Measurements from ENCODE around the gene YDJC. TPM values are rescaled to one million over a fixed set of nuclear protein-coding genes. Genes with fewer than 3 reads are reported as not detected.

The YDJC gene
- polyA plus RNA-seq, 4 donors, result 34.5 to 46.7 (median 42.2) TPM

DNA sequence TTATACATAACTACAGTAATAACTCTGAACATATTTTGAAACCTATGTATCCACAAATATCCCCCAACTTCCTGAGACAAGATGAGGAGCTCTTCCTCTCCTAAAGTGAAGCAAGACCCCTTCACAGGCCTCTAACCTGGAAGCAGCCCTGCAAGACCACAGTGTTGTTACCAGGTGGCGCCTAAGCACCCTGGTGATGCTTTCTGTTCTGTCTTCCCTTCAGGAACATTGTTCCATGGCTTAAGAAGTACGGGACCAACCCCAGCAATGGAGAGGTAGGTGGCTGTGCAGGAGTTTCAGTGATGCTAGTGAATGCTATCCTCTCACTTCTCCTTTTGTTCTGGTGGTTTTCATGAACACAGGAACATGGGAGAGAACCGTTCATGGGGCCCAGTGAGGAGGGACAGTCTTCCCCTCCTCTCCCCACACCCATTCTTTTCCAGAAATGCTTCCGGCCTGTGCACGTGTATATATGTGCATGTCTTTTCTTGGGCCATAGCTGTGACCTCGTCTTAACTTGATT, 42.3 kb upstream of the YDJC start:
- FAIRE-seq (no peak), DNase-seq (no peak)
- Histone ChIP-seq H3K36me3 (ENCODE audit: control insufficient read depth in 3 of 3, insufficient read depth in 2 of 3, low read depth in 1 of 3, low read length in 3 of 3) (peaks cover 19 to 68% (median 22%) of the 10 kb centered on the region in 3 donors), H3K27ac (ENCODE audit: low read depth in 1 of 3, low read length in 2 of 3) (no peak overlapping the region), H3K9me3 (ENCODE audit: control insufficient read depth in 2 of 2, insufficient read depth in 1 of 2, low read depth in 1 of 2, low read length in 1 of 2) (peaks cover 0 to 3% of the 10 kb centered on the region in 2 donors), H3K4me1 (ENCODE audit: control insufficient read depth in 3 of 3, insufficient read depth in 2 of 3, low read depth in 1 of 3, low read length in 2 of 3) (peaks cover 0 to 3% (median 0%) of the 10 kb centered on the region in 3 donors), H3K27me3 (ENCODE audit: control insufficient read depth in 3 of 3, insufficient read depth in 3 of 3, low read length in 3 of 3) (no peaks in the 10 kb centered on the region), H3K4me3 (ENCODE audit: low read depth in 1 of 3, low read length in 3 of 3) (no peak overlapping the region)
- 84 to 93% (median 93%) methylated on average over 5 to 6 of the region's 6 CpGs for WGBS, 3 donors

DNA sequence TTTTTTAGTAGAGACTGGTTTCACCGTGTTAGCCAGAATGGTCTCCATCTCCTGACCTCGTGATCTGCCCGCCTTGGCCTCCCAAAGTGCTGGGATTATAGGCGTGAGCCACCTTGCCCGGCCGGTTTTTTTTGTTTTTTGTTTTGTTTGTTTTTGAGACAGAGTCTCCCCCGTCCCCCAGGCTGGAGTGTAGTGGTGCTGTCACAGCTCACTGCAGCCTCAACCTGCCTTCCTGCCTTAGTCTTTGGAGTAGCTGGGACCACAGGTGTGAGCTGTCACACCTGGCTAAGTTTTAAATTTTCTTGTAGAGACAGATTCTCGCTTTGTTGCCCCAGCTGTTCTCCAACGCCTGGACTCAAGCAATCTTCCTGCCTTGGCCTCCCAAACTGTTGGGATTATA, 39.2 kb upstream of the YDJC start:
- H3K4me3 ChIP-seq (ENCODE audit: low read depth in 1 of 3, low read length in 3 of 3), result no peak overlapping the region
- WGBS, 3 donors, result 51 to 78% (median 56%) methylated on average over 8 to 9 of the region's 9 CpGs
- peaks cover 13 to 48% (median 14%) of the 10 kb centered on the region in 3 donors for H3K36me3 ChIP-seq (ENCODE audit: control insufficient read depth in 3 of 3, insufficient read depth in 2 of 3, low read depth in 1 of 3, low read length in 3 of 3)
- DNase-seq (no peak), FAIRE-seq (no peak)
- no peaks in the 10 kb centered on the region for H3K27me3 ChIP-seq (ENCODE audit: control insufficient read depth in 3 of 3, insufficient read depth in 3 of 3, low read length in 3 of 3)
- no peaks in the 10 kb centered on the region for H3K9me3 ChIP-seq (ENCODE audit: control insufficient read depth in 2 of 2, insufficient read depth in 1 of 2, low read depth in 1 of 2, low read length in 1 of 2)
- H3K27ac ChIP-seq (ENCODE audit: low read depth in 1 of 3, low read length in 2 of 3), result peak overlapping the region in 1 of 3 donors; percentile 56
- H3K4me1 ChIP-seq (ENCODE audit: control insufficient read depth in 3 of 3, insufficient read depth in 2 of 3, low read depth in 1 of 3, low read length in 2 of 3), result peaks cover 0 to 7% (median 0%) of the 10 kb centered on the region in 3 donors

DNA sequence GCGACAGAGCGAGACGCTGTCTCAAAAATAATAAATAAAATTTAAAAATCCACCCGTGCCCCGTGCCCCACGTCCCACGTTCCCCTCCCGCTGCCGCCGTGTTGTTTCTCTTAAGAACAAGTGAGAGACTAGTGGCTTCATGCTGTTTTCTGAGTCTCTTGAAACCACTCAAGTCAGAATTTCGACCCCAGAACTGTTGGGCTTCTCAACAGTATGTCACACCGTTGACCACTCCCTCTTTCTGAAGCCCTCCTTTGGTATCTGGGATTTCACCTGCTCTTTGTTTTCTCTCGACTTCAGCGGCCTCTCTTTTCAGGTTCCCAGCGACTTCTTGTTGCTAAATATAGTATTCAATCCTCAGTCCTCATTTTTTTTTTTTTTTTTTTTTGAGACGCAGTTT, 37.0 kb upstream of the YDJC start:
- peak overlapping the region; percentile 45 to 99 (median 96) for H3K27ac ChIP-seq (ENCODE audit: low read depth in 1 of 3, low read length in 2 of 3)
- H3K4me3 ChIP-seq (ENCODE audit: low read depth in 1 of 3, low read length in 3 of 3), result peak overlapping the region in 2 of 3 donors; percentile 66 to 89
- 44 to 47% (median 46%) methylated on average over 15 to 16 of the region's 16 CpGs for WGBS, 3 donors
- no peak for FAIRE-seq
- DNase-seq, result peak in 1 of 2 donors; percentile 29
- H3K27me3 ChIP-seq (ENCODE audit: control insufficient read depth in 3 of 3, insufficient read depth in 3 of 3, low read length in 3 of 3), result no peaks in the 10 kb centered on the region
- peaks cover 6 to 26% (median 7%) of the 10 kb centered on the region in 3 donors for H3K36me3 ChIP-seq (ENCODE audit: control insufficient read depth in 3 of 3, insufficient read depth in 2 of 3, low read depth in 1 of 3, low read length in 3 of 3)
- H3K9me3 ChIP-seq (ENCODE audit: control insufficient read depth in 2 of 2, insufficient read depth in 1 of 2, low read depth in 1 of 2, low read length in 1 of 2), result no peaks in the 10 kb centered on the region
- peaks cover 0 to 7% (median 0%) of the 10 kb centered on the region in 3 donors for H3K4me1 ChIP-seq (ENCODE audit: control insufficient read depth in 3 of 3, insufficient read depth in 2 of 3, low read depth in 1 of 3, low read length in 2 of 3)

DNA sequence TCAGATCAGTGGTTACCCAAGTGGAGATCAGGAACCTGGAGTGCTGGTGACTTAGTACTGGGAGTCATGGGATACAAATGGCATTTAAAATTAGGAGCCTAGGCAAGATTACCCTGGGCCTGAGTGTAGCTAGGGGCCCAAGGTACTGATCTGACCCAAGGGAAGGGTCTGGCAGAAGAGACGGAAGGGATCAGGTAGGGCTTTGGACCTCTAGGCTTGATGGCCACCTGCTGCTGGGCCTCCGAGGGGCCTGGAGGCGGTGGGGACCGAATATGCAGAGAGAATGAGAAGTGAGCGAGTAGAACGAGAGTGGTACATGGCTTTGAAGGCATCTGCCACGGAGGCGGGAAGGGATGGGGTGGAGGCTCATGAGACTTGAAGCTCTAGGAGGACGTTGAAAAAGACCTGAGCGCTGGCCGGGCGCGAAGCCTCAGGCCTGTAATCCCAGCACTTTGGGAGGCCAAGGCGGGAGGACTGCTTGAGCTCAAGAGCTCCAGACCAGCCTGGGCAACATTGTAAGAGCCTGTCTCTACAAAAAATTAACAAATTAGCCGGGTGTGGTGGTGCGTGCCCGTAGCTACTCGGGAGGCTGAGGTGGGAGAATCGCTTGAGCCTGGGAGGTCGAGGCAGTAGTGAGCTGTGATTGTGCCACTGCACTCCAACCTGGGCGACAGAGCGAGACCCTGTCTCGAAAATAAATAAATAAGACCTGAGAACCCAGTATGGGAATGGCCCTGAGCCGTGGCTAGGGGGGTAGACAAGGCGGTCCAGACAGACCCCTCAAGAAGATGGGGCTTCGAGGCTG, 35.4 kb upstream of the YDJC start:
- Histone ChIP-seq H3K9me3 (ENCODE audit: control insufficient read depth in 2 of 2, insufficient read depth in 1 of 2, low read depth in 1 of 2, low read length in 1 of 2) (no peaks in the 10 kb centered on the region), H3K27me3 (ENCODE audit: control insufficient read depth in 3 of 3, insufficient read depth in 3 of 3, low read length in 3 of 3) (no peaks in the 10 kb centered on the region), H3K36me3 (ENCODE audit: control insufficient read depth in 3 of 3, insufficient read depth in 2 of 3, low read depth in 1 of 3, low read length in 3 of 3) (peaks cover 0 to 13% (median 0%) of the 10 kb centered on the region in 3 donors), H3K27ac (ENCODE audit: low read depth in 1 of 3, low read length in 2 of 3) (peak overlapping the region; percentile 88 to 99 (median 96)), H3K4me1 (ENCODE audit: control insufficient read depth in 3 of 3, insufficient read depth in 2 of 3, low read depth in 1 of 3, low read length in 2 of 3) (peaks cover 0 to 7% (median 0%) of the 10 kb centered on the region in 3 donors), H3K4me3 (ENCODE audit: low read depth in 1 of 3, low read length in 3 of 3) (peak overlapping the region; percentile 4 to 89 (median 66))
- FAIRE-seq, result no peak
- WGBS, 3 donors, result 72 to 75% (median 73%) methylated on average over 25 to 26 of the region's 26 CpGs
- no peak for DNase-seq

DNA sequence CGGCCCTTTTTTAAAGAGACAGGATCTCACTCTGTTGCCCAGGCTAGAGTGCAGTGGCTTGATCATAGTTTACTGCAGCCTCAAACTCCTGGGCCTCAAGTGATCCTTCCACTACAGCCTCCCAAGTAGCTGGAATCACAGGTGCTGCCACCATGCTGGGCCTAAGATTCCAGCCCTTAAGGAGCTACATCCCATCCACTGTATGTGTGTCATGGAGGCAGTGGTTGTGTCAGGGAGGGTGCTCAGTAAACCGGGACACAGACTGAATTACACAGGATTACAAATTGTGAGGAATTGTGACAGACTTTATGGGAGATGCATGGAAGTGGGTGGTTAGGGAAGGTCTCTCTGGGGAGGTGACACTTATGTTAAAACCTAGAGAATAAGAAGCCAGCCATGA, 33.9 kb upstream of the YDJC start:
- FAIRE-seq, result no peak

DNA sequence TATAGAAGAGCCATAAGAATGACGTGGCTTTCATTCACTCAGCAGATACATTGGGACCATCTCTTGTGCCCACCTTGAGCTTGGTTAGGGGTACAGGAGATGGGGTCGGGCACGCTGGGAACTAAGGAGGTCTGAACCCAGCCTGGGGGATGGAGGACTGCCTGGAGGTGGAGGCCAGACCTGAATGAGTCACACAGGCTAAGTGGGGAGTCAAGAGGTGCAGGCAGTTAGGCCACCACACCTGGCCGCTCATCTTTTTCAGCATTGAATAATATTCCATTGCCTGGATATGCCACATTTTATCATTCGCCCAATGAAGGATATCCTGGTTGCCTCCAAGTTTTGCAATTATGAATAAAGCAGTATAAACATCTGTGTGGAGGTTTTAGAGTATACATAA, 32.2 kb upstream of the YDJC start:
- H3K4me3 ChIP-seq (ENCODE audit: low read depth in 1 of 3, low read length in 3 of 3), result no peak overlapping the region
- 93 to 97% (median 95%) methylated on average over 5 of the region's 5 CpGs for WGBS, 3 donors
- H3K27ac ChIP-seq (ENCODE audit: low read depth in 1 of 3, low read length in 2 of 3), result no peak overlapping the region
- H3K36me3 ChIP-seq (ENCODE audit: control insufficient read depth in 3 of 3, insufficient read depth in 2 of 3, low read depth in 1 of 3, low read length in 3 of 3), result no peaks in the 10 kb centered on the region
- DNase-seq (no peak), FAIRE-seq (no peak)
- peaks cover 0 to 11% (median 0%) of the 10 kb centered on the region in 3 donors for H3K4me1 ChIP-seq (ENCODE audit: control insufficient read depth in 3 of 3, insufficient read depth in 2 of 3, low read depth in 1 of 3, low read length in 2 of 3)
- H3K27me3 ChIP-seq (ENCODE audit: control insufficient read depth in 3 of 3, insufficient read depth in 3 of 3, low read length in 3 of 3), result no peaks in the 10 kb centered on the region
- no peaks in the 10 kb centered on the region for H3K9me3 ChIP-seq (ENCODE audit: control insufficient read depth in 2 of 2, insufficient read depth in 1 of 2, low read depth in 1 of 2, low read length in 1 of 2)

More for the DNA sequence above, 33.9 kb upstream of the YDJC start:
- Histone ChIP-seq H3K9me3 (ENCODE audit: control insufficient read depth in 2 of 2, insufficient read depth in 1 of 2, low read depth in 1 of 2, low read length in 1 of 2) (no peaks in the 10 kb centered on the region), H3K36me3 (ENCODE audit: control insufficient read depth in 3 of 3, insufficient read depth in 2 of 3, low read depth in 1 of 3, low read length in 3 of 3) (peaks cover 0 to 8% (median 0%) of the 10 kb centered on the region in 3 donors), H3K27ac (ENCODE audit: low read depth in 1 of 3, low read length in 2 of 3) (no peak overlapping the region), H3K27me3 (ENCODE audit: control insufficient read depth in 3 of 3, insufficient read depth in 3 of 3, low read length in 3 of 3) (no peaks in the 10 kb centered on the region), H3K4me1 (ENCODE audit: control insufficient read depth in 3 of 3, insufficient read depth in 2 of 3, low read depth in 1 of 3, low read length in 2 of 3) (peaks cover 0 to 4% (median 0%) of the 10 kb centered on the region in 3 donors), H3K4me3 (ENCODE audit: low read depth in 1 of 3, low read length in 3 of 3) (no peak overlapping the region)
- 88 to 90% (median 89%) methylated on average over 2 of the region's 2 CpGs for WGBS, 3 donors
- DNase-seq, result no peak

DNA sequence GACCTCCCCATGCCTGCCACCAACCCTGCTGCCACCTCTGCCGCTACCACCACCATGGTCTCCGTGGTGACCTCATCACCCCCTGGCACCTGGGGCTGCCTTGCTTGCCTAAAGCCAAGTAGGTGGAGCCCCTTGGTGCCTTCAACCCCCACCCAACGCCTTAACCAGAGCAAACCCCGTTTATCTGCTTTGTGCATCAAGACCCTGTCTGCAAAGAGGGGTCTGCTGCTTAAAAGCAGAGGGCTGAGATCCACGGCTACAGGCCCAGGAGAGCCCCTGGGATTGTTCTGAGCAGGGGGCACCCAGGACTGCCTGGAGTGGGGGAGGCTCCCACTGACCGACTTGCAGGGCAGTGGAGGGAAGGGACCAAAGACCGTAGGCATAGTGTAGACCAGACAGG, 31.1 kb upstream of the YDJC start:
- WGBS, 3 donors, result 68 to 79% (median 76%) methylated on average over 7 of the region's 7 CpGs

DNA sequence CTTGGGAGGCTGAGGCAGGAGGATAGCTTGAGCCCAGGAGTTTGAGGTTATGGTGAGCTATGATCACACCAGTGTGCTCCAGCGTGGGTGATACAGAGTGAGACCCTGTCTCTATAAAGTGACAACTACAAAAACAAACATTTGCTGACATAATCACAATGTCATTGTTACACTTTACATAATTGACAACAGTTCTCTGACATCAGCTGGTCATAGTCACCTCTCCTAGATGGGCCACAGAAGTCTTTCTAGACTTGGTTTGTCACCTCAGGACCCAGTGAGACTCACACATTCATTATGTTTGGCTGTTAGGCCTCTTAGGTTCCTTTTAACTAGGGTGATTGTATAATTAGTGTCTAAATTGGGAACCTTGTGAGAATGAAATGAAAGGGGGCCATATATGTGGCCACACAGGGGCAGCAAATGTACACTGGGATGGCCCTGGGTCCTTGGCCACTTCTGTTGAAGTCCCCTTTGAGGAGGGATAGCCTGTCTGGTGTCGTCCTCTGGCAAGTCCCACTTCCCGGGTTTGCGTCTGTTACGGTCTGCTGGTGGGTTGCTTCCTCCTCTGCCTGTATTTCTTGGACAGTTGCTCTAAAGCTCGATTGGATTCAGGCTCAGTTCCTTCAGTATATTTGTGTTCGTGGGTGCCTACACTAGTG, 30.2 kb upstream of the YDJC start:
- 83 to 89% (median 84%) methylated on average over 7 of the region's 7 CpGs for WGBS, 3 donors
- no peaks in the 10 kb centered on the region for H3K36me3 ChIP-seq (ENCODE audit: control insufficient read depth in 3 of 3, insufficient read depth in 2 of 3, low read depth in 1 of 3, low read length in 3 of 3)

More for the DNA sequence above, 31.1 kb upstream of the YDJC start:
- FAIRE-seq (no peak), DNase-seq (no peak)
- no peaks in the 10 kb centered on the region for H3K9me3 ChIP-seq (ENCODE audit: control insufficient read depth in 2 of 2, insufficient read depth in 1 of 2, low read depth in 1 of 2, low read length in 1 of 2)
- no peak overlapping the region for H3K4me3 ChIP-seq (ENCODE audit: low read depth in 1 of 3, low read length in 3 of 3)
- H3K4me1 ChIP-seq (ENCODE audit: control insufficient read depth in 3 of 3, insufficient read depth in 2 of 3, low read depth in 1 of 3, low read length in 2 of 3), result peaks cover 0 to 11% (median 0%) of the 10 kb centered on the region in 3 donors
- H3K27ac ChIP-seq (ENCODE audit: low read depth in 1 of 3, low read length in 2 of 3), result no peak overlapping the region
- H3K27me3 ChIP-seq (ENCODE audit: control insufficient read depth in 3 of 3, insufficient read depth in 3 of 3, low read length in 3 of 3), result no peaks in the 10 kb centered on the region
- no peaks in the 10 kb centered on the region for H3K36me3 ChIP-seq (ENCODE audit: control insufficient read depth in 3 of 3, insufficient read depth in 2 of 3, low read depth in 1 of 3, low read length in 3 of 3)

More for the DNA sequence above, 30.2 kb upstream of the YDJC start:
- Histone ChIP-seq H3K9me3 (ENCODE audit: control insufficient read depth in 2 of 2, insufficient read depth in 1 of 2, low read depth in 1 of 2, low read length in 1 of 2) (no peaks in the 10 kb centered on the region), H3K27ac (ENCODE audit: low read depth in 1 of 3, low read length in 2 of 3) (no peak overlapping the region), H3K4me1 (ENCODE audit: control insufficient read depth in 3 of 3, insufficient read depth in 2 of 3, low read depth in 1 of 3, low read length in 2 of 3) (peaks cover 0 to 7% (median 0%) of the 10 kb centered on the region in 3 donors), H3K4me3 (ENCODE audit: low read depth in 1 of 3, low read length in 3 of 3) (no peak overlapping the region), H3K27me3 (ENCODE audit: control insufficient read depth in 3 of 3, insufficient read depth in 3 of 3, low read length in 3 of 3) (no peaks in the 10 kb centered on the region)
- no peak for DNase-seq
- FAIRE-seq, result no peak

Data from small intestine (tissue), 7 donors.